ENCODE results near the gene P2RX7. TPM values are rescaled to one million over a fixed set of nuclear protein-coding genes. Genes with fewer than 3 reads are reported as not detected.

Gene P2RX7
- total and polyA plus RNA-seq, 2 donors (not counting 1 experiment from before 2014, with no cell fraction given) = 1.9 to 17.2 TPM

GRCh38 chr12:121110211-121110940 lies 22.3 kb upstream of the P2RX7 start:
- TF ChIP-seq CTCF (conservative IDR thresholded peaks at IDR 0.05 in 1 of 2, IDR thresholded peaks at IDR 0.05 in 1 of 2; ENCODE audit: low read depth in 1 of 2, low read length in 2 of 2) (peak; percentile 98), EZH2 (IDR thresholded peaks at IDR 0.05; ENCODE audit: low read length, missing control alignments) (peak; percentile 30)
- no peaks in the 10 kb centered on the region for H3K79me2 ChIP-seq (ENCODE audit: control insufficient read depth, insufficient read depth, low read length)
- H3K36me3 ChIP-seq (ENCODE audit: control insufficient read depth, insufficient read depth, low read length) = no peaks in the 10 kb centered on the region
- no peaks in the 10 kb centered on the region for H3K4me1 ChIP-seq (ENCODE audit: control insufficient read depth, extremely low read depth, insufficient read depth, low read length)
- H3K27ac ChIP-seq (ENCODE audit: insufficient read depth, low read length) = no peak overlapping the region
- H4K20me1 ChIP-seq (ENCODE audit: control insufficient read depth, extremely low read depth, insufficient read depth, low read length) = no peaks in the 10 kb centered on the region
- H2AFZ ChIP-seq (ENCODE audit: low read length) = no peak overlapping the region
- no peaks in the 10 kb centered on the region for H3K9me3 ChIP-seq (ENCODE audit: control insufficient read depth, insufficient read depth, low read depth, low read length)
- DNase-seq (ENCODE audit: low read depth in 2 of 2) = peak; percentile 41 to 78
- H3K4me2 ChIP-seq (ENCODE audit: extremely low read depth, insufficient read depth, low read length) = no peak overlapping the region
- H3K4me3 ChIP-seq (replicated peaks in 1 of 4; ENCODE audit: control extremely low read depth in 1 of 4, insufficient read depth in 1 of 4, low read depth in 3 of 4, low read length in 4 of 4) = no peak overlapping the region
- no peak overlapping the region for H3K9ac ChIP-seq (ENCODE audit: insufficient read depth, low read length)
- no peaks in the 10 kb centered on the region for H3K27me3 ChIP-seq (ENCODE audit: control insufficient read depth, insufficient read depth, low read length)

GRCh38 chr12:121111684-121112083 lies 21.0 kb upstream of the P2RX7 start:
- DNase-seq (ENCODE audit: low read depth in 2 of 2) = no peak
- no peak for TF ChIP-seq EZH2 (IDR thresholded peaks at IDR 0.05; ENCODE audit: low read length, missing control alignments)
- no peak for TF ChIP-seq CTCF (conservative IDR thresholded peaks at IDR 0.05 in 1 of 2, IDR thresholded peaks at IDR 0.05 in 1 of 2; ENCODE audit: low read depth in 1 of 2, low read length in 2 of 2)
- no peak overlapping the region for H3K9ac ChIP-seq (ENCODE audit: insufficient read depth, low read length)
- H3K4me3 ChIP-seq (replicated peaks in 1 of 4; ENCODE audit: control extremely low read depth in 1 of 4, insufficient read depth in 1 of 4, low read depth in 3 of 4, low read length in 4 of 4) = no peak overlapping the region
- no peak overlapping the region for H2AFZ ChIP-seq (ENCODE audit: low read length)
- no peaks in the 10 kb centered on the region for H3K36me3 ChIP-seq (ENCODE audit: control insufficient read depth, insufficient read depth, low read length)
- H3K27me3 ChIP-seq (ENCODE audit: control insufficient read depth, insufficient read depth, low read length) = no peaks in the 10 kb centered on the region
- H3K27ac ChIP-seq (ENCODE audit: insufficient read depth, low read length) = no peak overlapping the region
- no peak overlapping the region for H3K4me2 ChIP-seq (ENCODE audit: extremely low read depth, insufficient read depth, low read length)
- no peaks in the 10 kb centered on the region for H3K9me3 ChIP-seq (ENCODE audit: control insufficient read depth, insufficient read depth, low read depth, low read length)
- no peaks in the 10 kb centered on the region for H3K79me2 ChIP-seq (ENCODE audit: control insufficient read depth, insufficient read depth, low read length)
- no peaks in the 10 kb centered on the region for H3K4me1 ChIP-seq (ENCODE audit: control insufficient read depth, extremely low read depth, insufficient read depth, low read length)
- H4K20me1 ChIP-seq (ENCODE audit: control insufficient read depth, extremely low read depth, insufficient read depth, low read length) = no peaks in the 10 kb centered on the region

GRCh38 chr12:121112496-121112895 lies 20.2 kb upstream of the P2RX7 start:
- TF ChIP-seq CTCF (conservative IDR thresholded peaks at IDR 0.05 in 1 of 2, IDR thresholded peaks at IDR 0.05 in 1 of 2; ENCODE audit: low read depth in 1 of 2, low read length in 2 of 2) = no peak
- no peak for TF ChIP-seq EZH2 (IDR thresholded peaks at IDR 0.05; ENCODE audit: low read length, missing control alignments)

More at GRCh38 chr12:121112496-121112895, 20.2 kb upstream of the P2RX7 start:
- Histone ChIP-seq H3K9ac (ENCODE audit: insufficient read depth, low read length) (no peak overlapping the region), H3K9me3 (ENCODE audit: control insufficient read depth, insufficient read depth, low read depth, low read length) (no peaks in the 10 kb centered on the region), H3K27me3 (ENCODE audit: control insufficient read depth, insufficient read depth, low read length) (no peaks in the 10 kb centered on the region), H4K20me1 (ENCODE audit: control insufficient read depth, extremely low read depth, insufficient read depth, low read length) (no peaks in the 10 kb centered on the region), H2AFZ (ENCODE audit: low read length) (no peak overlapping the region), H3K27ac (ENCODE audit: insufficient read depth, low read length) (no peak overlapping the region), H3K4me2 (ENCODE audit: extremely low read depth, insufficient read depth, low read length) (no peak overlapping the region), H3K36me3 (ENCODE audit: control insufficient read depth, insufficient read depth, low read length) (no peaks in the 10 kb centered on the region), H3K79me2 (ENCODE audit: control insufficient read depth, insufficient read depth, low read length) (no peaks in the 10 kb centered on the region), H3K4me1 (ENCODE audit: control insufficient read depth, extremely low read depth, insufficient read depth, low read length) (no peaks in the 10 kb centered on the region), H3K4me3 (replicated peaks in 1 of 4; ENCODE audit: control extremely low read depth in 1 of 4, insufficient read depth in 1 of 4, low read depth in 3 of 4, low read length in 4 of 4) (no peak overlapping the region)
- DNase-seq (ENCODE audit: low read depth in 2 of 2) = no peak
